GM12875 (cell line): Measurements from ENCODE around the gene PFN3.

Source experiments
- H3K4me3 ChIP-seq: one replicate; pipeline ENCODE4 v1.5.1; 2011; ENCODE audit warnings: low read depth, low read length, control low read depth
- CTCF ChIP-seq: IDR thresholded peaks from 2 replicates; pipeline ENCODE4 v1.5.1; 2011; ENCODE audit warnings: low read depth, mild to moderate bottlenecking, control low read depth, inconsistent platforms, low read length, moderate library complexity, borderline replicate concordance; ENCODE audit not compliant: insufficient read depth

The PFN3 gene

GRCh38 chr5:177414481-177414880, 14.0 kb upstream of the PFN3 start:
- H3K4me3 ChIP-seq: no peak overlapping the region
- TF ChIP-seq CTCF: no peak

- no peak overlapping the region for H3K4me3 ChIP-seq
- TF ChIP-seq CTCF: no peak
These were observed 12.3 kb upstream of the PFN3 start for GRCh38 chr5:177412603-177413233.

GRCh38 chr5:177410575-177410974, 10.1 kb upstream of the PFN3 start:
- no peak overlapping the region for H3K4me3 ChIP-seq
- no peak for TF ChIP-seq CTCF

- TF ChIP-seq CTCF: no peak
- no peak within 1 kb of the TSS for H3K4me3 ChIP-seq
These were observed 8.8 kb upstream of the PFN3 start, which contains the start of gene F12 for GRCh38 chr5:177409043-177409801. Gene F12 (minus strand): TSS chr5:177409564. CDS start chr5:177409527, 37 bp downstream.

GRCh38 chr5:177405805-177406204, 5.3 kb upstream of the PFN3 start:
- H3K4me3 ChIP-seq: no peak overlapping the region
- TF ChIP-seq CTCF: no peak

- no peak for TF ChIP-seq CTCF
- H3K4me3 ChIP-seq: no peak overlapping the region
These were observed 4.9 kb upstream of the PFN3 start for GRCh38 chr5:177405312-177405711.
